Mesendoderm (in vitro differentiated cells): ENCODE results near the gene DUSP15.

ENCODE experiments used
- DNase-seq: peaks from one replicate; pipeline ENCODE4 v3.0.0; 2013
- H2AK5ac ChIP-seq: 2 replicates; pipeline ENCODE4 v1.6.1; 2013; ENCODE audit warnings: low read length, inconsistent platforms
- H2BK120ac ChIP-seq: 2 replicates; pipeline ENCODE4 v1.6.1; 2013; ENCODE audit warnings: low read depth, mild to moderate bottlenecking, low read length, moderate library complexity, mixed read lengths
- H2BK15ac ChIP-seq: replicated peaks from 2 replicates; pipeline ENCODE4 v1.6.1; 2013; ENCODE audit warnings: low read depth, mild to moderate bottlenecking, moderate library complexity
- H2BK5ac ChIP-seq: 2 replicates; pipeline ENCODE4 v1.6.1; 2013; ENCODE audit warnings: low read length, inconsistent platforms
- H3K18ac ChIP-seq: 2 replicates; pipeline ENCODE4 v1.6.1; 2013; ENCODE audit warnings: mild to moderate bottlenecking, low read length, mixed read lengths
- H3K23ac ChIP-seq: one replicate; pipeline ENCODE4 v1.6.1; 2013; ENCODE audit warnings: low read length
- H3K27ac ChIP-seq: 2 replicates; pipeline ENCODE4 v1.5.1; 2013; ENCODE audit warnings: low read depth, mild to moderate bottlenecking, inconsistent platforms, low read length, moderate library complexity
- H3K27me3 ChIP-seq: 2 replicates; pipeline ENCODE4 v1.6.1; 2013; ENCODE audit warnings: low read length, control low read depth, mild to moderate bottlenecking, inconsistent platforms; ENCODE audit not compliant: insufficient read depth, poor library complexity
- H3K36me3 ChIP-seq: 2 replicates; pipeline ENCODE4 v1.6.1; 2013; ENCODE audit warnings: low read length, inconsistent platforms; ENCODE audit not compliant: control insufficient read depth, insufficient read depth
- H3K4ac ChIP-seq: one replicate; pipeline ENCODE4 v1.6.1; 2013; ENCODE audit warnings: low read depth, mild to moderate bottlenecking, low read length, moderate library complexity
- H3K4me1 ChIP-seq: 2 replicates; pipeline ENCODE4 v1.6.1; 2013; ENCODE audit warnings: low read depth, low read length, inconsistent platforms; ENCODE audit not compliant: control insufficient read depth
- H3K4me2 ChIP-seq: 2 replicates; pipeline ENCODE4 v1.6.1; 2013; ENCODE audit warnings: low read length
- H3K4me3 ChIP-seq: 2 replicates; pipeline ENCODE4 v1.5.1; 2013; ENCODE audit warnings: mild to moderate bottlenecking, low read length
- H3K56ac ChIP-seq: one replicate; pipeline ENCODE4 v1.6.1; 2013; ENCODE audit warnings: low read length
- H3K79me1 ChIP-seq: 2 replicates; pipeline ENCODE4 v1.6.1; 2013; ENCODE audit warnings: low read length, inconsistent platforms
- H3K79me2 ChIP-seq: 2 replicates; pipeline ENCODE4 v1.6.1; 2013; ENCODE audit warnings: mild to moderate bottlenecking, low read length; ENCODE audit not compliant: control insufficient read depth, insufficient read depth
- H3K9ac ChIP-seq: 2 replicates; pipeline ENCODE4 v1.6.1; 2013; ENCODE audit warnings: low read length, inconsistent platforms
- H4K5ac ChIP-seq: one replicate; pipeline ENCODE4 v1.6.1; 2013; ENCODE audit warnings: low read length
- H4K8ac ChIP-seq: one replicate; pipeline ENCODE4 v1.6.1; 2013; ENCODE audit warnings: low read depth, mild to moderate bottlenecking, control low read depth, low read length, moderate library complexity
- WGBS: extraction: QIAGEN DNeasy Blood & Tissue Kit; methylation state at CpG from one replicate; pipeline ENCODE4 v1.1.7; 2013; ENCODE audit warnings: low lambda C conversion rate, missing lambda C conversion rate; ENCODE audit not compliant: insufficient coverage; ENCODE audit errors: extremely low coverage; 5-methylcytosine and 5-hydroxymethylcytosine counted together

Gene DUSP15

GRCh38 chr20:31837896-31838397 lies 32.4 kb downstream of the DUSP15 start:
- no peaks in the 10 kb centered on the region for H3K79me1 ChIP-seq
- no peak overlapping the region for H3K27ac ChIP-seq
- H3K27me3 ChIP-seq = no peaks in the 10 kb centered on the region
- WGBS = no CpG with 5 or more reads among the region's 3 CpGs
- H3K4ac ChIP-seq = no peak overlapping the region
- H2BK15ac ChIP-seq = no peak overlapping the region
- DNase-seq = peak; percentile 53
- H2BK5ac ChIP-seq = no peak overlapping the region
- H3K56ac ChIP-seq = peak overlapping the region; percentile 2
- H3K79me2 ChIP-seq = no peaks in the 10 kb centered on the region
- no peak overlapping the region for H3K18ac ChIP-seq
- H3K4me1 ChIP-seq = peaks cover 18% of the 10 kb centered on the region
- H4K8ac ChIP-seq = no peak overlapping the region
- no peak overlapping the region for H3K4me3 ChIP-seq
- no peaks in the 10 kb centered on the region for H3K36me3 ChIP-seq
- H3K23ac ChIP-seq = no peak overlapping the region
- no peak overlapping the region for H2BK120ac ChIP-seq
- H3K9ac ChIP-seq = no peak overlapping the region
- H3K4me2 ChIP-seq = no peak overlapping the region
- H4K5ac ChIP-seq = no peak overlapping the region
- H2AK5ac ChIP-seq = no peak overlapping the region

- no peaks in the 10 kb centered on the region for H3K36me3 ChIP-seq
- H3K23ac ChIP-seq = no peak overlapping the region
- peak overlapping the region; percentile 21 for H3K18ac ChIP-seq
- no peak overlapping the region for H4K8ac ChIP-seq
- H3K4me1 ChIP-seq = peaks cover 15% of the 10 kb centered on the region
- H3K56ac ChIP-seq = peak overlapping the region; percentile 50
- H4K5ac ChIP-seq = no peak overlapping the region
- DNase-seq = peak; percentile 63
- no peaks in the 10 kb centered on the region for H3K79me2 ChIP-seq
- no peak overlapping the region for H3K4ac ChIP-seq
- no peaks in the 10 kb centered on the region for H3K27me3 ChIP-seq
- H2BK120ac ChIP-seq = no peak overlapping the region
- no peak overlapping the region for H3K4me2 ChIP-seq
- no peak overlapping the region for H3K27ac ChIP-seq
- no peak overlapping the region for H3K9ac ChIP-seq
- no peak overlapping the region for H2AK5ac ChIP-seq
- H3K79me1 ChIP-seq = no peaks in the 10 kb centered on the region
- no peak overlapping the region for H2BK15ac ChIP-seq
- no peak overlapping the region for H3K4me3 ChIP-seq
- WGBS = no CpG with 5 or more reads among the region's 5 CpGs
- H2BK5ac ChIP-seq = no peak overlapping the region
Measured at GRCh38 chr20:31836853-31837608, 33.3 kb downstream of the DUSP15 start.

GRCh38 chr20:31835977-31836852 lies 34.1 kb downstream of the DUSP15 start:
- no peak overlapping the region for H3K23ac ChIP-seq
- no CpG with 5 or more reads among the region's 14 CpGs for WGBS
- no peak overlapping the region for H3K9ac ChIP-seq
- H3K36me3 ChIP-seq = no peaks in the 10 kb centered on the region
- H3K56ac ChIP-seq = peak overlapping the region; percentile 56
- no peaks in the 10 kb centered on the region for H3K79me2 ChIP-seq
- no peak overlapping the region for H3K4ac ChIP-seq
- no peak overlapping the region for H3K4me2 ChIP-seq
- no peak overlapping the region for H4K8ac ChIP-seq
- H3K27ac ChIP-seq = no peak overlapping the region
- peak overlapping the region; percentile 21 for H3K18ac ChIP-seq
- H2BK120ac ChIP-seq = no peak overlapping the region
- no peaks in the 10 kb centered on the region for H3K27me3 ChIP-seq
- H2BK5ac ChIP-seq = no peak overlapping the region
- H2BK15ac ChIP-seq = no peak overlapping the region
- peaks cover 15% of the 10 kb centered on the region for H3K4me1 ChIP-seq
- no peak overlapping the region for H2AK5ac ChIP-seq
- no peaks in the 10 kb centered on the region for H3K79me1 ChIP-seq
- no peak overlapping the region for H3K4me3 ChIP-seq
- no peak overlapping the region for H4K5ac ChIP-seq
- DNase-seq = peak; percentile 71

GRCh38 chr20:31835554-31835953 lies 34.8 kb downstream of the DUSP15 start:
- H2BK5ac ChIP-seq = no peak overlapping the region
- no peaks in the 10 kb centered on the region for H3K27me3 ChIP-seq
- WGBS = no CpG with 5 or more reads among the region's 9 CpGs
- no peak overlapping the region for H3K4me2 ChIP-seq
- no peak for DNase-seq
- no peak overlapping the region for H3K4ac ChIP-seq
- H3K27ac ChIP-seq = no peak overlapping the region
- no peak overlapping the region for H3K23ac ChIP-seq
- H4K8ac ChIP-seq = no peak overlapping the region
- H2AK5ac ChIP-seq = no peak overlapping the region
- no peak overlapping the region for H4K5ac ChIP-seq
- H3K4me1 ChIP-seq = peaks cover 15% of the 10 kb centered on the region
- no peak overlapping the region for H3K9ac ChIP-seq
- H3K4me3 ChIP-seq = no peak overlapping the region
- no peak overlapping the region for H3K18ac ChIP-seq
- H3K36me3 ChIP-seq = no peaks in the 10 kb centered on the region
- H2BK15ac ChIP-seq = no peak overlapping the region
- H3K79me2 ChIP-seq = no peaks in the 10 kb centered on the region
- H3K56ac ChIP-seq = peak overlapping the region; percentile 56
- no peak overlapping the region for H2BK120ac ChIP-seq
- no peaks in the 10 kb centered on the region for H3K79me1 ChIP-seq

- H3K56ac ChIP-seq = no peak overlapping the region
- no peaks in the 10 kb centered on the region for H3K36me3 ChIP-seq
- H4K5ac ChIP-seq = no peak overlapping the region
- H2BK15ac ChIP-seq = no peak overlapping the region
- DNase-seq = no peak
- no CpG with 5 or more reads among the region's 20 CpGs for WGBS
- H3K79me1 ChIP-seq = no peaks in the 10 kb centered on the region
- H2BK5ac ChIP-seq = no peak overlapping the region
- H3K4ac ChIP-seq = no peak overlapping the region
- no peak overlapping the region for H4K8ac ChIP-seq
- peaks cover 15% of the 10 kb centered on the region for H3K4me1 ChIP-seq
- no peak overlapping the region for H3K9ac ChIP-seq
- H2AK5ac ChIP-seq = no peak overlapping the region
- no peak overlapping the region for H2BK120ac ChIP-seq
- H3K79me2 ChIP-seq = no peaks in the 10 kb centered on the region
- H3K27me3 ChIP-seq = no peaks in the 10 kb centered on the region
- no peak overlapping the region for H3K27ac ChIP-seq
- no peak overlapping the region for H3K4me2 ChIP-seq
- no peak overlapping the region for H3K23ac ChIP-seq
- H3K18ac ChIP-seq = no peak overlapping the region
- H3K4me3 ChIP-seq = no peak overlapping the region
Measured at GRCh38 chr20:31833931-31834521, 36.3 kb downstream of the DUSP15 start.
